GM12878 (cell line): ENCODE measurements around the gene RASSF4. TPM values are rescaled to one million over a fixed set of nuclear protein-coding genes. Genes with fewer than 3 reads are reported as not detected.

Source experiments
- CBFB ChIP-seq: IDR thresholded peaks from 2 replicates; pipeline ENCODE4 v1.6.1; 2016; ENCODE audit warnings: antibody characterized with exemption, low read depth
- DPF2 ChIP-seq: fragments of 450-650 bp; IDR thresholded peaks from 2 replicates; pipeline ENCODE4 v1.6.1; 2017; ENCODE audit warnings: mild to moderate bottlenecking
- FOS ChIP-seq: IDR thresholded peaks from 3 replicates; pipeline ENCODE4 v1.6.1; 2011; ENCODE audit warnings: borderline replicate concordance; ENCODE audit not compliant: insufficient read length; ENCODE audit errors: extremely low read depth
- KDM1A ChIP-seq: fragments of 200-600 bp; sonication (generic); IDR thresholded peaks from 2 replicates; pipeline ENCODE4 v1.6.1; 2016; ENCODE audit warnings: borderline replicate concordance
- MXI1 ChIP-seq: fragments of 150-350 bp; IDR thresholded peaks from 2 replicates; pipeline ENCODE4 v1.6.1; 2011; ENCODE audit warnings: low read depth, mild to moderate bottlenecking, inconsistent platforms, low read length, improper control_type of control experiment
- NFIC ChIP-seq: IDR thresholded peaks from 2 replicates; pipeline ENCODE4 v1.6.1; 2012; ENCODE audit warnings: low read depth, mild to moderate bottlenecking, inconsistent platforms, low read length, moderate library complexity
- NFYB ChIP-seq: IDR thresholded peaks from 2 replicates; pipeline ENCODE4 v1.6.1; 2011; ENCODE audit warnings: low read depth, mild to moderate bottlenecking, low read length, improper control_type of control experiment, moderate library complexity; ENCODE audit not compliant: insufficient read depth
- PAX5 ChIP-seq: IDR thresholded peaks from 2 replicates; pipeline ENCODE4 v1.6.1; 2011; ENCODE audit warnings: low read depth, low read length, borderline replicate concordance
- POLR2A ChIP-seq: IDR thresholded peaks from 2 replicates; pipeline ENCODE4 v1.6.1; 2011; ENCODE audit warnings: low read depth, mild to moderate bottlenecking, low read length
- RBBP5 ChIP-seq: fragments of 200-600 bp; sonication (generic); conservative IDR thresholded peaks from 2 replicates; pipeline ENCODE4 v1.6.1; 2016
- RUNX3 ChIP-seq: IDR thresholded peaks from 2 replicates; pipeline ENCODE4 v1.6.1; 2012; ENCODE audit warnings: low read length, inconsistent platforms
- SPI1 ChIP-seq: IDR thresholded peaks from 2 replicates; pipeline ENCODE4 v1.6.1; 2011; ENCODE audit warnings: low read depth, mild to moderate bottlenecking, low read length, moderate library complexity, borderline replicate concordance; ENCODE audit not compliant: insufficient read depth
- TCF12 ChIP-seq: IDR thresholded peaks from 2 replicates; pipeline ENCODE4 v1.6.1; 2011; ENCODE audit warnings: low read depth, mild to moderate bottlenecking, low read length
- ZNF207 ChIP-seq: fragments of 450-650 bp; IDR thresholded peaks from 2 replicates; pipeline ENCODE4 v1.6.1; 2014; ENCODE audit warnings: antibody characterized with exemption, mild to moderate bottlenecking, borderline replicate concordance
- ZNF217 ChIP-seq: fragments of 450-650 bp; IDR thresholded peaks from 2 replicates; pipeline ENCODE4 v1.6.1; 2017; ENCODE audit warnings: antibody characterized with exemption, mild to moderate bottlenecking
- ZNF622 ChIP-seq: fragments of 450-650 bp; IDR thresholded peaks from 2 replicates; pipeline ENCODE4 v1.6.1; 2017; ENCODE audit warnings: mild to moderate bottlenecking, inconsistent platforms
- polyA plus RNA-seq, 11 experiments: library from polyadenylated mRNA; depleted of rRNA in 4 of 11; unstranded in 6 of 11; stranded (reverse) in 5 of 11; fragments of >200 nt; fragmentation: Nextera tagmentation in 4 of 11; fragmentation: Illumina TruSeq in 1 of 11; extraction: Ambion mirVana in 4 of 11; extraction: Trizol in 1 of 11; gene quantifications; 1 replicate in 1 of 11; 2 replicates in 10 of 11; pipeline versions ENCODE4 v1.2.1 to v1.2.3, GENCODE V29; 2011 to 2016; ENCODE audit warnings: inconsistent platforms in 2 of 11, missing spikeins in 2 of 11, low read depth in 1 of 11
- total RNA-seq, 4 experiments: library from RNA; depleted of rRNA in 3 of 4; stranded (reverse); fragments of >200 nt in 3 of 4; fragmentation: Illumina TruSeq in 1 of 4; extraction: Trizol in 1 of 4; gene quantifications; 2 replicates each; pipeline versions ENCODE4 v1.2.1 to v1.2.3, GENCODE V29; 2013 to 2021
- TF ChIP-seq, protein P1 (sequence below): IDR thresholded peaks from 2 replicates; pipeline ENCODE4 v1.6.1; 2011; ENCODE audit warnings: borderline replicate concordance, low read depth, mild to moderate bottlenecking, moderate library complexity, mixed read lengths, low read length; ENCODE audit not compliant: insufficient read depth; ENCODE audit errors: extremely low read length
- TF ChIP-seq, protein P2 (sequence below): fragments of 450-650 bp; conservative IDR thresholded peaks from 2 replicates; pipeline ENCODE4 v1.6.1; 2017; ENCODE audit warnings: mild to moderate bottlenecking, moderate library complexity
- TF ChIP-seq, protein P3 (sequence below): fragments of 450-650 bp; formaldehyde crosslinking; IDR thresholded peaks from 2 replicates; pipeline ENCODE4 v1.4.0; 2020; ENCODE audit warnings: mild to moderate bottlenecking, moderate library complexity
- TF ChIP-seq, protein P4 (sequence below): IDR thresholded peaks from 2 replicates; pipeline ENCODE4 v1.6.1; 2012; ENCODE audit warnings: low read depth, low read length, improper control_type of control experiment
- TF ChIP-seq, protein P5 (sequence below): fragments of 450-650 bp; IDR thresholded peaks from 2 replicates; pipeline ENCODE4 v1.6.1; 2017; ENCODE audit warnings: mild to moderate bottlenecking

RASSF4 gene
- total and polyA plus RNA-seq, 10 of the 15 experiments (the other 5 are each of a cell fraction or from before 2014, with no cell fraction given): 3.7 to 71.1 (median 16.8) TPM

DNA sequence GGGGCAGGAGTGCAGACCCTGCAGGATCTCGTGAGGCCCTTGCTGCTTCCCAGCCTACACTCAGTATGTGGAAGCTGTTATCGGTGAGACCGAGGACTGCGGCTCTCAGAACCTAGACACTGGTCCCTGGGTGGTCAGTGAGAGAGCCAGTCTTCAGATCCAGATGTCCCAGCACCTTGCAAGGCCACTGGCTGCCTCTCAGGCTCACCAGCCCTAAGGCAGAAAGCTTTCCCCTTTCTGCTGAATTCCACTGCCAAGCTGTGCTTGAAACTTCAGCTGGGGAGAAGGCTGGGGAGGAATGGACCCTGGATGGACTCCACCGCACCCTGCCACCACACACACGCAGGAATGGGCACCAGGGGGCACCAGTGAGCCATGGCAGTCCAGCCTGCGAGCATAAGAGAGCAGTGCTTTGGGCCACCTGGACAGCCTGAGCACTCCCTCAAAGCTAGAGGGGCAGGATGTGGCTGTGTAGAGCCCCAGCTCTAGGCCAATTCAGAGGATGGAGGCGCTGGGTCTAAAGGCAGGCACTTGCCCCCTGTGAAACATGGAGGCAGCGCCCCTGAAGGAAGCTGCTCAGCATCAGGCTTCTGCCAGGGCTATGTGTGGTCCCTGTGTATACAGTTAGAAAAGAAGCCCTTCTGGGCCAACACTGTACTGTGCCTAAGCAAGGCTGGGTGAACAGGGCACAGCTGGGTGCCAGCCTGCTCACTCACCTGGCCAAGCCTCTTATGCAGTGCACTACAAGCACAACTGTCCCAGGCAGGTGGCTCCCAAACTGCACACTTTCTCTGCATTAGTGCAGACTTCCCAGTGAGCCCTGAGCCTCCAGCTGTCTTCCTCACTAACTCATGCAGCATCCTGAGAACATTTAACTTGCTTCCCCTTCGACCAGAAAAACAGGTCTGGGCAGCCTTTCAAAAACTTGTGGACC, 26.8 kb upstream of the RASSF4 start (continued):
- no peak for TF ChIP-seq ZNF622
- TF ChIP-seq, protein P1, sequence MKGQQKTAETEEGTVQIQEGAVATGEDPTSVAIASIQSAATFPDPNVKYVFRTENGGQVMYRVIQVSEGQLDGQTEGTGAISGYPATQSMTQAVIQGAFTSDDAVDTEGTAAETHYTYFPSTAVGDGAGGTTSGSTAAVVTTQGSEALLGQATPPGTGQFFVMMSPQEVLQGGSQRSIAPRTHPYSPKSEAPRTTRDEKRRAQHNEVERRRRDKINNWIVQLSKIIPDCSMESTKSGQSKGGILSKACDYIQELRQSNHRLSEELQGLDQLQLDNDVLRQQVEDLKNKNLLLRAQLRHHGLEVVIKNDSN: no peak
- no peak for TF ChIP-seq FOS
- TF ChIP-seq NFIC: no peak
- TF ChIP-seq TCF12: peak; percentile 78; the same call in 1 of the 2 replicates
- TF ChIP-seq, protein P2, sequence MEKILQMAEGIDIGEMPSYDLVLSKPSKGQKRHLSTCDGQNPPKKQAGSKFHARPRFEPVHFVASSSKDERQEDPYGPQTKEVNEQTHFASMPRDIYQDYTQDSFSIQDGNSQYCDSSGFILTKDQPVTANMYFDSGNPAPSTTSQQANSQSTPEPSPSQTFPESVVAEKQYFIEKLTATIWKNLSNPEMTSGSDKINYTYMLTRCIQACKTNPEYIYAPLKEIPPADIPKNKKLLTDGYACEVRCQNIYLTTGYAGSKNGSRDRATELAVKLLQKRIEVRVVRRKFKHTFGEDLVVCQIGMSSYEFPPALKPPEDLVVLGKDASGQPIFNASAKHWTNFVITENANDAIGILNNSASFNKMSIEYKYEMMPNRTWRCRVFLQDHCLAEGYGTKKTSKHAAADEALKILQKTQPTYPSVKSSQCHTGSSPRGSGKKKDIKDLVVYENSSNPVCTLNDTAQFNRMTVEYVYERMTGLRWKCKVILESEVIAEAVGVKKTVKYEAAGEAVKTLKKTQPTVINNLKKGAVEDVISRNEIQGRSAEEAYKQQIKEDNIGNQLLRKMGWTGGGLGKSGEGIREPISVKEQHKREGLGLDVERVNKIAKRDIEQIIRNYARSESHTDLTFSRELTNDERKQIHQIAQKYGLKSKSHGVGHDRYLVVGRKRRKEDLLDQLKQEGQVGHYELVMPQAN: no peak
- TF ChIP-seq, protein P3, sequence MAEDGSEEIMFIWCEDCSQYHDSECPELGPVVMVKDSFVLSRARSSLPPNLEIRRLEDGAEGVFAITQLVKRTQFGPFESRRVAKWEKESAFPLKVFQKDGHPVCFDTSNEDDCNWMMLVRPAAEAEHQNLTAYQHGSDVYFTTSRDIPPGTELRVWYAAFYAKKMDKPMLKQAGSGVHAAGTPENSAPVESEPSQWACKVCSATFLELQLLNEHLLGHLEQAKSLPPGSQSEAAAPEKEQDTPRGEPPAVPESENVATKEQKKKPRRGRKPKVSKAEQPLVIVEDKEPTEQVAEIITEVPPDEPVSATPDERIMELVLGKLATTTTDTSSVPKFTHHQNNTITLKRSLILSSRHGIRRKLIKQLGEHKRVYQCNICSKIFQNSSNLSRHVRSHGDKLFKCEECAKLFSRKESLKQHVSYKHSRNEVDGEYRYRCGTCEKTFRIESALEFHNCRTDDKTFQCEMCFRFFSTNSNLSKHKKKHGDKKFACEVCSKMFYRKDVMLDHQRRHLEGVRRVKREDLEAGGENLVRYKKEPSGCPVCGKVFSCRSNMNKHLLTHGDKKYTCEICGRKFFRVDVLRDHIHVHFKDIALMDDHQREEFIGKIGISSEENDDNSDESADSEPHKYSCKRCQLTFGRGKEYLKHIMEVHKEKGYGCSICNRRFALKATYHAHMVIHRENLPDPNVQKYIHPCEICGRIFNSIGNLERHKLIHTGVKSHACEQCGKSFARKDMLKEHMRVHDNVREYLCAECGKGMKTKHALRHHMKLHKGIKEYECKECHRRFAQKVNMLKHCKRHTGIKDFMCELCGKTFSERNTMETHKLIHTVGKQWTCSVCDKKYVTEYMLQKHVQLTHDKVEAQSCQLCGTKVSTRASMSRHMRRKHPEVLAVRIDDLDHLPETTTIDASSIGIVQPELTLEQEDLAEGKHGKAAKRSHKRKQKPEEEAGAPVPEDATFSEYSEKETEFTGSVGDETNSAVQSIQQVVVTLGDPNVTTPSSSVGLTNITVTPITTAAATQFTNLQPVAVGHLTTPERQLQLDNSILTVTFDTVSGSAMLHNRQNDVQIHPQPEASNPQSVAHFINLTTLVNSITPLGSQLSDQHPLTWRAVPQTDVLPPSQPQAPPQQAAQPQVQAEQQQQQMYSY (CRISPR knock-in tag): no peak
- TF ChIP-seq, protein P4, sequence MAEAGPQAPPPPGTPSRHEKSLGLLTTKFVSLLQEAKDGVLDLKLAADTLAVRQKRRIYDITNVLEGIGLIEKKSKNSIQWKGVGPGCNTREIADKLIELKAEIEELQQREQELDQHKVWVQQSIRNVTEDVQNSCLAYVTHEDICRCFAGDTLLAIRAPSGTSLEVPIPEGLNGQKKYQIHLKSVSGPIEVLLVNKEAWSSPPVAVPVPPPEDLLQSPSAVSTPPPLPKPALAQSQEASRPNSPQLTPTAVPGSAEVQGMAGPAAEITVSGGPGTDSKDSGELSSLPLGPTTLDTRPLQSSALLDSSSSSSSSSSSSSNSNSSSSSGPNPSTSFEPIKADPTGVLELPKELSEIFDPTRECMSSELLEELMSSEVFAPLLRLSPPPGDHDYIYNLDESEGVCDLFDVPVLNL: 0 out of 2 replicates have a peak, but pooled peaks have one; percentile 15
- TF ChIP-seq RUNX3: peak; percentile 65
- no peak for TF ChIP-seq DPF2
- TF ChIP-seq MXI1: no peak
- TF ChIP-seq KDM1A: no peak
- no peak for TF ChIP-seq CBFB
- no peak for TF ChIP-seq SPI1
- no peak for TF ChIP-seq RBBP5
- no peak for TF ChIP-seq NFYB
- no peak for TF ChIP-seq ZNF207
- no peak for TF ChIP-seq ZNF217
- peak; percentile 23; the same call in 1 of the 2 replicates for TF ChIP-seq PAX5
- no peak for TF ChIP-seq POLR2A
- TF ChIP-seq, protein P5, sequence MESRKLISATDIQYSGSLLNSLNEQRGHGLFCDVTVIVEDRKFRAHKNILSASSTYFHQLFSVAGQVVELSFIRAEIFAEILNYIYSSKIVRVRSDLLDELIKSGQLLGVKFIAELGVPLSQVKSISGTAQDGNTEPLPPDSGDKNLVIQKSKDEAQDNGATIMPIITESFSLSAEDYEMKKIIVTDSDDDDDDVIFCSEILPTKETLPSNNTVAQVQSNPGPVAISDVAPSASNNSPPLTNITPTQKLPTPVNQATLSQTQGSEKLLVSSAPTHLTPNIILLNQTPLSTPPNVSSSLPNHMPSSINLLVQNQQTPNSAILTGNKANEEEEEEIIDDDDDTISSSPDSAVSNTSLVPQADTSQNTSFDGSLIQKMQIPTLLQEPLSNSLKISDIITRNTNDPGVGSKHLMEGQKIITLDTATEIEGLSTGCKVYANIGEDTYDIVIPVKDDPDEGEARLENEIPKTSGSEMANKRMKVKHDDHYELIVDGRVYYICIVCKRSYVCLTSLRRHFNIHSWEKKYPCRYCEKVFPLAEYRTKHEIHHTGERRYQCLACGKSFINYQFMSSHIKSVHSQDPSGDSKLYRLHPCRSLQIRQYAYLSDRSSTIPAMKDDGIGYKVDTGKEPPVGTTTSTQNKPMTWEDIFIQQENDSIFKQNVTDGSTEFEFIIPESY: no peak
